ENCODE measurements around the gene UBE2QL1. TPM values are rescaled to one million over a fixed set of nuclear protein-coding genes. Genes with fewer than 3 reads are reported as not detected.

UBE2QL1 gene
- total RNA-seq, 1 experiment from 2014 or later, result not detected

DNA sequence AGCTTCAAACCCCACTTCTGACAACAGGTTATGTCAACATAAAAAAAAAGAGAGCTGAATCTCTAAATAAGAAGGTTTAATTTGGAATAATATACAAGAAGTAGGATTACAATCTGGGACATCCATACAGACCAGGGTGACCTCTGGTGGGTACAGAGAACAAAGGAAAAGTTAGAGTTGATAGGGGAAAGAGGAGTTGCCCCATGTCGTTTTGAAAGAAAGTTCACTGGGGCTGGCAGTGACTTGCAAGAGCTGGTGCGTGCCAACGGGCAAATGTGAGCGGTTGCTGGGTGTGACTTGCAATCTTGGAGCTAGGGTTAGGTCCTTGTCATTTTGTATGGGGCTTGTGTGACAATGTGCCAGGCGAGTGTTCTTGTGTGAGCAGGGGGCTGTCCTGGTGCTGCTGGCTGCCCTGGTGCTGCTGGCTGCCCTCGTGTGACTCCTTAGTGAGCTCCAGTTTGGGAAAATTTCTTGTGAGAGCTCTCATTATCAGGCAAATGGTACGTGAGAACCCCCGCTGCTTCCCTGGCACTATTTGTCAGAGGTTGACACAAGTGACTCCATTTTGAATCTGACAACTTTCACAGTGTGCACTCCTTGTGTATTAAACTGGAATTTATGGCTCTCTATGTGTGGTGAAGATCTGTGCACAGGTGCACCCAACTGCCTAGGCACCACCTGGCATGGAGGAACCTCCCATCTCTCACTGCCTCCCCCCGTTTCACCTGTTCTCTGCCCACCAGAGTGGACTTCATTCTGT, 69.8 kb downstream of the UBE2QL1 start:
- no peaks in the 10 kb centered on the region for H4K20me1 ChIP-seq (ENCODE audit: insufficient read depth)
- intact Hi-C loops (cut with micrococcal nuclease), result no loop called here
- POLR2A ChIA-PET, result no interaction called here
- no TSS peak for BruUV-seq (replicated peaks)
- RAD21 ChIA-PET (ENCODE audit: low non-redundant PET in 1 of 2, low total read pairs in 2 of 2, uncharacterized antibody in 2 of 2, unreplicated experiment in 2 of 2), result no interaction called here
- no peak overlapping the region for H3K9ac ChIP-seq (ENCODE audit: low read length)
- peaks cover 21% of the 10 kb centered on the region for H3K27me3 ChIP-seq (ENCODE audit: insufficient read depth, low read length)
- no peak overlapping the region for H3K27ac ChIP-seq (ENCODE audit: low read depth, low read length)
- no peak overlapping the region for H3K4me3 ChIP-seq (replicated peaks in 1 of 2; ENCODE audit: low read depth in 1 of 2, low read length in 2 of 2)
- H3K4me2 ChIP-seq (ENCODE audit: low read length), result no peak overlapping the region
- ATAC-seq (no peak), DNase-seq (ENCODE audit: low read depth, low spot score) (no peak)
- H3K9me2 ChIP-seq (ENCODE audit: insufficient read depth), result no peaks in the 10 kb centered on the region
- no peaks in the 10 kb centered on the region for H3K79me2 ChIP-seq (ENCODE audit: insufficient read depth, low read length)
- CTCF ChIA-PET, result no interaction called here
- no peaks in the 10 kb centered on the region for H3K4me1 ChIP-seq (ENCODE audit: control insufficient read depth in 1 of 2, insufficient read depth in 2 of 2, low read length in 2 of 2)
- TF ChIP-seq ZNF274 (IDR thresholded peaks at IDR 0.05; ENCODE audit: low read depth, low read length) (no peak), EZH2phosphoT487 (IDR thresholded peaks at IDR 0.05; ENCODE audit: borderline replicate concordance) (no peak), RAD21 (IDR thresholded peaks at IDR 0.05; ENCODE audit: low read depth) (no peak), SP1 (IDR thresholded peaks at IDR 0.05; ENCODE audit: low read depth) (no peak), ELF1 (IDR thresholded peaks at IDR 0.05; ENCODE audit: borderline replicate concordance, low read depth) (no peak), FOSL1 (IDR thresholded peaks at IDR 0.05; ENCODE audit: low read depth) (no peak)
- H3K36me3 ChIP-seq (ENCODE audit: control insufficient read depth in 1 of 2, insufficient read depth in 2 of 2, low read length in 2 of 2), result no peaks in the 10 kb centered on the region
- H3K9me3 ChIP-seq (ENCODE audit: control insufficient read depth in 1 of 2, insufficient read depth in 1 of 2, low read depth in 1 of 2, low read length in 2 of 2), result no peaks in the 10 kb centered on the region
- no peak overlapping the region for H2AFZ ChIP-seq (ENCODE audit: low read depth, low read length, poor library complexity, severe bottlenecking)

DNA sequence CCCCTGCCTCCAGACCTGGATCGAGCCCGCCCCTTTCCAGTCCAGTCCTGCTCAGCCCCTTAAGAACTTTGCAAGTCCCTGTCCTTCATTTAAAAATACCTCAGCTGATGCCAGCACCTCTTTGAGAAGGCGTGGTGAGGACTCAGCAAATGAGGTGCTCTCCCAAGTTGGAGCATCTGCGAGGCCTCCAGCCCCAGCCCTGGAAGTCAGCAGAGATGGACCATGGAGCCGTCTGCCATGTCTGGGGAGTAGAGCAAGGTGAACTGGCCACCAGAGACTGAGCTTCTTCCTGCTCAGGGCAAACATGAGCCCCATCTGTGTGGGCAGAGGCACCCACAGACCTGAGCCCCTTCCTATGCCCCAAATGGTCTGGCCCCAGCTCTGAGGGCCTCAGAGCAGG, 71.5 kb downstream of the UBE2QL1 start:
- ATAC-seq (no peak), DNase-seq (ENCODE audit: low read depth, low spot score) (no peak)
- Histone ChIP-seq H3K4me1 (ENCODE audit: control insufficient read depth in 1 of 2, insufficient read depth in 2 of 2, low read length in 2 of 2) (no peaks in the 10 kb centered on the region), H3K27me3 (ENCODE audit: insufficient read depth, low read length) (peaks cover 21% of the 10 kb centered on the region), H3K4me3 (replicated peaks in 1 of 2; ENCODE audit: low read depth in 1 of 2, low read length in 2 of 2) (no peak overlapping the region), H3K79me2 (ENCODE audit: insufficient read depth, low read length) (no peaks in the 10 kb centered on the region), H3K27ac (ENCODE audit: low read depth, low read length) (no peak overlapping the region), H3K9me2 (ENCODE audit: insufficient read depth) (no peaks in the 10 kb centered on the region), H3K4me2 (ENCODE audit: low read length) (no peak overlapping the region), H3K36me3 (ENCODE audit: control insufficient read depth in 1 of 2, insufficient read depth in 2 of 2, low read length in 2 of 2) (no peaks in the 10 kb centered on the region), H3K9me3 (ENCODE audit: control insufficient read depth in 1 of 2, insufficient read depth in 1 of 2, low read depth in 1 of 2, low read length in 2 of 2) (no peaks in the 10 kb centered on the region), H4K20me1 (ENCODE audit: insufficient read depth) (no peaks in the 10 kb centered on the region), H3K9ac (ENCODE audit: low read length) (no peak overlapping the region), H2AFZ (ENCODE audit: low read depth, low read length, poor library complexity, severe bottlenecking) (no peak overlapping the region)
- intact Hi-C loops (cut with micrococcal nuclease), result no loop called here
- TF ChIP-seq SIN3A (IDR thresholded peaks at IDR 0.05; ENCODE audit: low read depth) (no peak), EZH2 (IDR thresholded peaks at IDR 0.05) (no peak), POLR2A (IDR thresholded peaks at IDR 0.05; ENCODE audit: borderline replicate concordance, extremely low read depth, insufficient read depth, insufficient read length) (no peak), REST (IDR thresholded peaks at IDR 0.05; ENCODE audit: low read depth) (no peak), ZNF274 (IDR thresholded peaks at IDR 0.05; ENCODE audit: low read depth, low read length) (no peak), ATF3 (IDR thresholded peaks at IDR 0.05) (no peak), TCF7L2 (IDR thresholded peaks at IDR 0.05; ENCODE audit: borderline replicate concordance, extremely low read depth, insufficient read depth, insufficient read length) (no peak), ELF1 (IDR thresholded peaks at IDR 0.05; ENCODE audit: borderline replicate concordance, low read depth) (no peak)
- TF ChIP-seq, protein P1, sequence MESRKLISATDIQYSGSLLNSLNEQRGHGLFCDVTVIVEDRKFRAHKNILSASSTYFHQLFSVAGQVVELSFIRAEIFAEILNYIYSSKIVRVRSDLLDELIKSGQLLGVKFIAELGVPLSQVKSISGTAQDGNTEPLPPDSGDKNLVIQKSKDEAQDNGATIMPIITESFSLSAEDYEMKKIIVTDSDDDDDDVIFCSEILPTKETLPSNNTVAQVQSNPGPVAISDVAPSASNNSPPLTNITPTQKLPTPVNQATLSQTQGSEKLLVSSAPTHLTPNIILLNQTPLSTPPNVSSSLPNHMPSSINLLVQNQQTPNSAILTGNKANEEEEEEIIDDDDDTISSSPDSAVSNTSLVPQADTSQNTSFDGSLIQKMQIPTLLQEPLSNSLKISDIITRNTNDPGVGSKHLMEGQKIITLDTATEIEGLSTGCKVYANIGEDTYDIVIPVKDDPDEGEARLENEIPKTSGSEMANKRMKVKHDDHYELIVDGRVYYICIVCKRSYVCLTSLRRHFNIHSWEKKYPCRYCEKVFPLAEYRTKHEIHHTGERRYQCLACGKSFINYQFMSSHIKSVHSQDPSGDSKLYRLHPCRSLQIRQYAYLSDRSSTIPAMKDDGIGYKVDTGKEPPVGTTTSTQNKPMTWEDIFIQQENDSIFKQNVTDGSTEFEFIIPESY (IDR thresholded peaks at IDR 0.05; ENCODE audit: extremely low read depth, insufficient replicate concordance, low read length), result no peak
- ChIA-PET CTCF (no interaction called here), RAD21 (ENCODE audit: low non-redundant PET in 1 of 2, low total read pairs in 2 of 2, uncharacterized antibody in 2 of 2, unreplicated experiment in 2 of 2) (no interaction called here), POLR2A (no interaction called here)
- no TSS peak for BruUV-seq (replicated peaks)

Data from HCT116 (cell line).